ENCODE measurements around the gene RFLNA. TPM values are rescaled to one million over a fixed set of nuclear protein-coding genes. Genes with fewer than 3 reads are reported as not detected.
A peak's percentile ranks its signal among the peaks of the same experiment; 100 is the strongest.

RFLNA gene
- total and polyA plus RNA-seq, 3 experiments from 2014 or later: not detected

GRCh38 chr12:124261885-124262284 is 33.0 kb upstream of the RFLNA start:
- no peaks in the 10 kb centered on the region for H3K36me3 ChIP-seq (ENCODE audit: insufficient read depth, low read length)
- DNase-seq: no peak
- H3K27ac ChIP-seq (ENCODE audit: low read depth, low read length): no peak overlapping the region
- no peak overlapping the region for H3K4me3 ChIP-seq (ENCODE audit: low read length)
- Mint-ChIP-seq H3K27ac (no peak overlapping the region), H3K27me3 (peaks cover 18 to 55% of the 10 kb centered on the region in 2 donors), H3K9me3 (no peaks in the 10 kb centered on the region), H3K36me3 (no peaks in the 10 kb centered on the region), H3K4me3 (no peak overlapping the region), H3K4me1 (peaks cover 0 to 4% (median 2%) of the 10 kb centered on the region in 3 donors)
- no peaks in the 10 kb centered on the region for H3K4me1 ChIP-seq (ENCODE audit: insufficient read depth, low read length)
- ChIA-PET CTCF (no interaction called here), POLR2A (no interaction called here)
- no peaks in the 10 kb centered on the region for H3K27me3 ChIP-seq (ENCODE audit: insufficient read depth, low read length, poor library complexity, severe bottlenecking)
- H3K9me3 ChIP-seq (ENCODE audit: low read length): no peaks in the 10 kb centered on the region

- H3K27me3 ChIP-seq (ENCODE audit: insufficient read depth, low read length, poor library complexity, severe bottlenecking): no peaks in the 10 kb centered on the region
- H3K9me3 ChIP-seq (ENCODE audit: low read length): no peaks in the 10 kb centered on the region
- Mint-ChIP-seq H3K27me3 (peaks cover 20 to 49% of the 10 kb centered on the region in 2 donors), H3K4me1 (peaks cover 0 to 4% (median 2%) of the 10 kb centered on the region in 3 donors), H3K27ac (no peak overlapping the region), H3K4me3 (no peak overlapping the region), H3K9me3 (no peaks in the 10 kb centered on the region), H3K36me3 (no peaks in the 10 kb centered on the region)
- H3K27ac ChIP-seq (ENCODE audit: low read depth, low read length): no peak overlapping the region
- no peak for DNase-seq
- ChIA-PET CTCF (no interaction called here), POLR2A (no interaction called here)
- H3K4me1 ChIP-seq (ENCODE audit: insufficient read depth, low read length): no peaks in the 10 kb centered on the region
- H3K36me3 ChIP-seq (ENCODE audit: insufficient read depth, low read length): no peaks in the 10 kb centered on the region
- H3K4me3 ChIP-seq (ENCODE audit: low read length): no peak overlapping the region
Measured at GRCh38 chr12:124264089-124264795, 30.7 kb upstream of the RFLNA start.

- H3K4me1 Mint-ChIP-seq: peaks cover 0 to under 1% (median 0%) of the 10 kb centered on the region in 3 donors
- Histone ChIP-seq H3K27me3 (ENCODE audit: insufficient read depth, low read length, poor library complexity, severe bottlenecking) (no peaks in the 10 kb centered on the region), H3K4me1 (ENCODE audit: insufficient read depth, low read length) (no peaks in the 10 kb centered on the region), H3K9me3 (ENCODE audit: low read length) (no peaks in the 10 kb centered on the region), H3K27ac (ENCODE audit: low read depth, low read length) (no peak overlapping the region), H3K36me3 (ENCODE audit: insufficient read depth, low read length) (no peaks in the 10 kb centered on the region), H3K4me3 (ENCODE audit: low read length) (no peak overlapping the region)
- no peak overlapping the region for H3K27ac Mint-ChIP-seq
- H3K4me3 Mint-ChIP-seq: no peak overlapping the region
- H3K27me3 Mint-ChIP-seq: peaks cover 20 to 48% of the 10 kb centered on the region in 2 donors
- H3K36me3 Mint-ChIP-seq: peaks cover 0 to under 1% (median 0%) of the 10 kb centered on the region in 3 donors
- DNase-seq: no peak
- no peaks in the 10 kb centered on the region for H3K9me3 Mint-ChIP-seq
- ChIA-PET CTCF (no interaction called here), POLR2A (no interaction called here)
Measured at GRCh38 chr12:124264879-124265278, 30.0 kb upstream of the RFLNA start.

GRCh38 chr12:124267205-124267778 is 27.6 kb upstream of the RFLNA start:
- Mint-ChIP-seq H3K4me1 (no peaks in the 10 kb centered on the region), H3K27ac (no peak overlapping the region), H3K36me3 (peaks cover 0 to 2% (median 0%) of the 10 kb centered on the region in 3 donors), H3K27me3 (peaks cover 12 to 37% of the 10 kb centered on the region in 2 donors), H3K9me3 (no peaks in the 10 kb centered on the region), H3K4me3 (no peak overlapping the region)
- POLR2A ChIA-PET: no interaction called here
- DNase-seq: no peak
- H3K36me3 ChIP-seq (ENCODE audit: insufficient read depth, low read length): no peaks in the 10 kb centered on the region
- CTCF ChIA-PET: no interaction called here
- H3K27ac ChIP-seq (ENCODE audit: low read depth, low read length): no peak overlapping the region
- no peaks in the 10 kb centered on the region for H3K4me1 ChIP-seq (ENCODE audit: insufficient read depth, low read length)
- H3K4me3 ChIP-seq (ENCODE audit: low read length): no peak overlapping the region
- no peaks in the 10 kb centered on the region for H3K27me3 ChIP-seq (ENCODE audit: insufficient read depth, low read length, poor library complexity, severe bottlenecking)
- no peaks in the 10 kb centered on the region for H3K9me3 ChIP-seq (ENCODE audit: low read length)

- no peak overlapping the region for H3K27ac ChIP-seq (ENCODE audit: low read depth, low read length)
- H3K36me3 Mint-ChIP-seq: peaks cover 0 to 2% (median 0%) of the 10 kb centered on the region in 3 donors
- H3K4me1 Mint-ChIP-seq: no peaks in the 10 kb centered on the region
Measured at GRCh38 chr12:124270671-124271070, 24.2 kb upstream of the RFLNA start.

GRCh38 chr12:124273630-124274029 is 21.3 kb upstream of the RFLNA start:
- H3K4me1 Mint-ChIP-seq: no peaks in the 10 kb centered on the region
- Histone ChIP-seq H3K27me3 (ENCODE audit: insufficient read depth, low read length, poor library complexity, severe bottlenecking) (no peaks in the 10 kb centered on the region), H3K4me1 (ENCODE audit: insufficient read depth, low read length) (no peaks in the 10 kb centered on the region), H3K27ac (ENCODE audit: low read depth, low read length) (no peak overlapping the region), H3K9me3 (ENCODE audit: low read length) (no peaks in the 10 kb centered on the region), H3K4me3 (ENCODE audit: low read length) (no peak overlapping the region), H3K36me3 (ENCODE audit: insufficient read depth, low read length) (no peaks in the 10 kb centered on the region)
- H3K36me3 Mint-ChIP-seq: peaks cover 0 to 2% (median 0%) of the 10 kb centered on the region in 3 donors
- DNase-seq: no peak
- no peak overlapping the region for H3K4me3 Mint-ChIP-seq
- H3K9me3 Mint-ChIP-seq: no peaks in the 10 kb centered on the region
- peak overlapping the region in 1 of 8 donors; percentile 26 for H3K27ac Mint-ChIP-seq
- peaks cover 8 to 21% of the 10 kb centered on the region in 2 donors for H3K27me3 Mint-ChIP-seq
- CTCF ChIA-PET: no interaction called here
- POLR2A ChIA-PET: no interaction called here

More at GRCh38 chr12:124270671-124271070, 24.2 kb upstream of the RFLNA start:
- H3K27me3 Mint-ChIP-seq: peaks cover 4 to 26% of the 10 kb centered on the region in 2 donors
- ChIA-PET CTCF (no interaction called here), POLR2A (no interaction called here)
- H3K9me3 Mint-ChIP-seq: no peaks in the 10 kb centered on the region
- H3K4me3 Mint-ChIP-seq: no peak overlapping the region
- Histone ChIP-seq H3K4me1 (ENCODE audit: insufficient read depth, low read length) (no peaks in the 10 kb centered on the region), H3K9me3 (ENCODE audit: low read length) (no peaks in the 10 kb centered on the region), H3K4me3 (ENCODE audit: low read length) (no peak overlapping the region), H3K27me3 (ENCODE audit: insufficient read depth, low read length, poor library complexity, severe bottlenecking) (no peaks in the 10 kb centered on the region), H3K36me3 (ENCODE audit: insufficient read depth, low read length) (no peaks in the 10 kb centered on the region)
- no peak overlapping the region for H3K27ac Mint-ChIP-seq
- DNase-seq: no peak

- Mint-ChIP-seq H3K9me3 (no peaks in the 10 kb centered on the region), H3K36me3 (no peaks in the 10 kb centered on the region), H3K4me1 (no peaks in the 10 kb centered on the region), H3K27me3 (peaks cover 11 to 39% of the 10 kb centered on the region in 2 donors), H3K27ac (no peak overlapping the region), H3K4me3 (no peak overlapping the region)
- DNase-seq: no peak
- H3K4me3 ChIP-seq (ENCODE audit: low read length): no peak overlapping the region
- H3K9me3 ChIP-seq (ENCODE audit: low read length): no peaks in the 10 kb centered on the region
- no peaks in the 10 kb centered on the region for H3K4me1 ChIP-seq (ENCODE audit: insufficient read depth, low read length)
- ChIA-PET POLR2A (no interaction called here), CTCF (no interaction called here)
- no peaks in the 10 kb centered on the region for H3K36me3 ChIP-seq (ENCODE audit: insufficient read depth, low read length)
- H3K27me3 ChIP-seq (ENCODE audit: insufficient read depth, low read length, poor library complexity, severe bottlenecking): no peaks in the 10 kb centered on the region
- no peak overlapping the region for H3K27ac ChIP-seq (ENCODE audit: low read depth, low read length)
Measured at GRCh38 chr12:124276337-124276736, 18.6 kb upstream of the RFLNA start.

GRCh38 chr12:124277394-124278241 is 17.3 kb upstream of the RFLNA start:
- DNase-seq: no peak
- Histone ChIP-seq H3K4me3 (ENCODE audit: low read length) (no peak overlapping the region), H3K27me3 (ENCODE audit: insufficient read depth, low read length, poor library complexity, severe bottlenecking) (no peaks in the 10 kb centered on the region), H3K27ac (ENCODE audit: low read depth, low read length) (no peak overlapping the region), H3K36me3 (ENCODE audit: insufficient read depth, low read length) (no peaks in the 10 kb centered on the region), H3K9me3 (ENCODE audit: low read length) (no peaks in the 10 kb centered on the region), H3K4me1 (ENCODE audit: insufficient read depth, low read length) (no peaks in the 10 kb centered on the region)
- Mint-ChIP-seq H3K36me3 (no peaks in the 10 kb centered on the region), H3K4me1 (no peaks in the 10 kb centered on the region), H3K27ac (no peak overlapping the region), H3K27me3 (peaks cover 11 to 44% of the 10 kb centered on the region in 2 donors), H3K4me3 (no peak overlapping the region), H3K9me3 (no peaks in the 10 kb centered on the region)
- ChIA-PET POLR2A (no interaction called here), CTCF (no interaction called here)
